Activated CD8-positive, alpha-beta memory T cell treated with anti-CD3 and anti-CD28 coated beads, Interleukin-2, amount 10 ng/mL, durations not matched to agents 7 days and 5 days (primary cell): Measurements from ENCODE around the gene SLCO3A1. TPM values are rescaled to one million over a fixed set of nuclear protein-coding genes. Genes with fewer than 3 reads are reported as not detected.

Experiments
- ATAC-seq: fragments of 150-1000 bp; cut with Tn5 transposase; one replicate; pipeline ENCODE4 v1.10.0; 2021; ENCODE audit warnings: moderate library complexity
- CTCF ChIA-PET: fragments of 350-600 bp; sonication (Branson Sonifier 250); formaldehyde crosslinking; loops from one replicate; lab custom pipeline; 2021; ENCODE audit warnings: antibody characterized with exemption; lab: Charles Lee
- DNase-seq: peaks from one replicate; pipeline ENCODE4 v3.0.0-alpha.2; 2020
- H3K27ac Mint-ChIP-seq: one replicate; pipeline ENCODE4 v1.8.0; 2021; ENCODE audit warnings: mild to moderate bottlenecking, mixed read lengths
- H3K27me3 Mint-ChIP-seq: one replicate; pipeline ENCODE4 v1.8.0; 2021; ENCODE audit warnings: mixed read lengths
- H3K36me3 Mint-ChIP-seq: one replicate; pipeline ENCODE4 v1.8.0; 2021; ENCODE audit warnings: mild to moderate bottlenecking, mixed read lengths
- H3K4me1 Mint-ChIP-seq: one replicate; pipeline ENCODE4 v1.8.0; 2021; ENCODE audit warnings: mixed read lengths
- H3K4me3 Mint-ChIP-seq: one replicate; pipeline ENCODE4 v1.8.0; 2021; ENCODE audit warnings: mild to moderate bottlenecking, moderate library complexity, mixed read lengths
- H3K9me3 Mint-ChIP-seq: one replicate; pipeline ENCODE4 v1.8.0; 2022; ENCODE audit warnings: low read depth, mixed read lengths
- total RNA-seq, 2 experiments: library from RNA; stranded (reverse); gene quantifications; one replicate each; pipeline ENCODE4 v1.2.3, GENCODE V29; 2021

SLCO3A1 gene
- total RNA-seq, 2 experiments from 2014 or later = 20.8 to 32.0 TPM

GRCh38 chr15:91849749-91850161 is 3.8 kb upstream of the SLCO3A1 start:
- Mint-ChIP-seq H3K27ac (no peak overlapping the region), H3K27me3 (peaks cover 9% of the 10 kb centered on the region), H3K36me3 (no peaks in the 10 kb centered on the region), H3K4me1 (peaks cover 28% of the 10 kb centered on the region), H3K4me3 (no peak overlapping the region), H3K9me3 (no peaks in the 10 kb centered on the region)
- DNase-seq (no peak), ATAC-seq (no peak)
- CTCF ChIA-PET = interaction anchor here (0.6 to 3.3 kb wide), 10 partner anchors 14 to 710 kb away, joined by 3 to 21 read pairs (median 4); no protein-coding TSS in a partner anchor

- Mint-ChIP-seq H3K36me3 (no peaks in the 10 kb centered on the region), H3K27ac (peak overlapping the region; percentile 81), H3K4me1 (peaks cover 58% of the 10 kb centered on the region), H3K4me3 (peak overlapping the region; percentile 77), H3K27me3 (peaks cover 3% of the 10 kb centered on the region), H3K9me3 (no peaks in the 10 kb centered on the region)
- CTCF ChIA-PET = interaction anchor here (0.6 to 4.4 kb wide), 14 partner anchors 9 to 551 kb away, joined by 3 to 32 read pairs (median 3); no protein-coding TSS in a partner anchor
- ATAC-seq (peak; percentile 79), DNase-seq (peak; percentile 79)
These were observed 582 bp upstream of the SLCO3A1 start for GRCh38 chr15:91852741-91853510.

GRCh38 chr15:91853948-91854638 is 585 bp downstream of the SLCO3A1 start:
- Mint-ChIP-seq H3K9me3 (no peaks in the 10 kb centered on the region), H3K4me1 (peaks cover 70% of the 10 kb centered on the region), H3K36me3 (peaks cover 6% of the 10 kb centered on the region), H3K27ac (peak overlapping the region; percentile 71), H3K4me3 (peak overlapping the region; percentile 77), H3K27me3 (peaks cover 3% of the 10 kb centered on the region)
- CTCF ChIA-PET = interaction anchor here (0.8 to 4.4 kb wide), 12 partner anchors 10 to 542 kb away, joined by 3 to 32 read pairs (median 4); no protein-coding TSS in a partner anchor
- peak; percentile 24 for ATAC-seq
- DNase-seq = peak; percentile 62

GRCh38 chr15:91854639-91854990 is 1.1 kb downstream of the SLCO3A1 start:
- H3K9me3 Mint-ChIP-seq = no peaks in the 10 kb centered on the region
- peak overlapping the region; percentile 71 for H3K27ac Mint-ChIP-seq
- CTCF ChIA-PET = interaction anchor here (0.9 to 4.4 kb wide), 11 partner anchors 9 to 224 kb away, joined by 3 to 32 read pairs (median 4); no protein-coding TSS in a partner anchor
- no peaks in the 10 kb centered on the region for H3K27me3 Mint-ChIP-seq
- ATAC-seq (no peak), DNase-seq (no peak)
- H3K36me3 Mint-ChIP-seq = peaks cover 10% of the 10 kb centered on the region
- peaks cover 70% of the 10 kb centered on the region for H3K4me1 Mint-ChIP-seq
- peak overlapping the region; percentile 77 for H3K4me3 Mint-ChIP-seq

GRCh38 chr15:91855241-91855640 is 1.7 kb downstream of the SLCO3A1 start:
- H3K9me3 Mint-ChIP-seq = no peaks in the 10 kb centered on the region
- H3K36me3 Mint-ChIP-seq = peaks cover 10% of the 10 kb centered on the region
- CTCF ChIA-PET = interaction anchor here (0.8 to 4.4 kb wide), 6 partner anchors 8 to 223 kb away, joined by 3 to 32 read pairs (median 9); no protein-coding TSS in a partner anchor
- peak overlapping the region; percentile 77 for H3K4me3 Mint-ChIP-seq
- peaks cover 68% of the 10 kb centered on the region for H3K4me1 Mint-ChIP-seq
- no peak for ATAC-seq
- DNase-seq = no peak
- H3K27me3 Mint-ChIP-seq = no peaks in the 10 kb centered on the region
- H3K27ac Mint-ChIP-seq = peak overlapping the region; percentile 23

- peak overlapping the region; percentile 30 for H3K4me3 Mint-ChIP-seq
- ATAC-seq = no peak
These were observed 2.4 kb downstream of the SLCO3A1 start for GRCh38 chr15:91855684-91856489.

GRCh38 chr15:91857224-91857585 is 3.7 kb downstream of the SLCO3A1 start:
- CTCF ChIA-PET = no interaction called here
- Mint-ChIP-seq H3K36me3 (peaks cover 10% of the 10 kb centered on the region), H3K27me3 (no peaks in the 10 kb centered on the region), H3K4me1 (peaks cover 70% of the 10 kb centered on the region), H3K9me3 (no peaks in the 10 kb centered on the region), H3K27ac (peak overlapping the region; percentile 83), H3K4me3 (peak overlapping the region; percentile 34)
- ATAC-seq (no peak), DNase-seq (no peak)

More at GRCh38 chr15:91855684-91856489, 2.4 kb downstream of the SLCO3A1 start:
- H3K36me3 Mint-ChIP-seq = peaks cover 10% of the 10 kb centered on the region
- H3K4me1 Mint-ChIP-seq = peaks cover 73% of the 10 kb centered on the region
- H3K9me3 Mint-ChIP-seq = no peaks in the 10 kb centered on the region
- no peaks in the 10 kb centered on the region for H3K27me3 Mint-ChIP-seq
- CTCF ChIA-PET = interaction anchor here (0.8 to 4.4 kb wide), 3 partner anchors 9 to 223 kb away, joined by 3 to 32 read pairs (median 3); no protein-coding TSS in a partner anchor
- peak overlapping the region; percentile 34 for H3K27ac Mint-ChIP-seq
- DNase-seq = no peak

GRCh38 chr15:91857772-91858171 is 4.3 kb downstream of the SLCO3A1 start:
- CTCF ChIA-PET = no interaction called here
- Mint-ChIP-seq H3K4me1 (peaks cover 71% of the 10 kb centered on the region), H3K4me3 (peak overlapping the region; percentile 34), H3K9me3 (no peaks in the 10 kb centered on the region), H3K27me3 (no peaks in the 10 kb centered on the region), H3K36me3 (peaks cover 10% of the 10 kb centered on the region), H3K27ac (peak overlapping the region; percentile 83)
- DNase-seq (peak; percentile 74), ATAC-seq (peak; percentile 31)

GRCh38 chr15:91860498-91860897 is 7.0 kb downstream of the SLCO3A1 start:
- no peak for DNase-seq
- Mint-ChIP-seq H3K27me3 (no peaks in the 10 kb centered on the region), H3K36me3 (peaks cover 10% of the 10 kb centered on the region), H3K27ac (no peak overlapping the region), H3K4me3 (no peak overlapping the region), H3K9me3 (no peaks in the 10 kb centered on the region), H3K4me1 (peaks cover 81% of the 10 kb centered on the region)
- no peak for ATAC-seq
- CTCF ChIA-PET = interaction anchor here (1.8 kb wide), 1 partner anchor 10 kb away, joined by 4 read pairs; no protein-coding TSS in a partner anchor

- H3K4me3 Mint-ChIP-seq = no peak overlapping the region
- no peaks in the 10 kb centered on the region for H3K9me3 Mint-ChIP-seq
- ATAC-seq = no peak
- CTCF ChIA-PET = interaction anchor here (1.8 kb wide), 1 partner anchor 10 kb away, joined by 4 read pairs; no protein-coding TSS in a partner anchor
- no peak for DNase-seq
- H3K36me3 Mint-ChIP-seq = peaks cover 10% of the 10 kb centered on the region
- H3K27me3 Mint-ChIP-seq = no peaks in the 10 kb centered on the region
- H3K27ac Mint-ChIP-seq = no peak overlapping the region
- peaks cover 82% of the 10 kb centered on the region for H3K4me1 Mint-ChIP-seq
These were observed 7.7 kb downstream of the SLCO3A1 start for GRCh38 chr15:91861223-91861622.

- CTCF ChIA-PET = interaction anchor here (0.8 to 1.9 kb wide), 4 partner anchors 9 to 559 kb away, joined by 3 to 11 read pairs (median 4); partner anchors contain the start of gene SLCO3A1
- Mint-ChIP-seq H3K9me3 (no peaks in the 10 kb centered on the region), H3K27me3 (no peaks in the 10 kb centered on the region), H3K27ac (no peak overlapping the region), H3K4me1 (peaks cover 77% of the 10 kb centered on the region), H3K4me3 (no peak overlapping the region), H3K36me3 (peaks cover 14% of the 10 kb centered on the region)
- DNase-seq (no peak), ATAC-seq (no peak)
These were observed 9.5 kb downstream of the SLCO3A1 start for GRCh38 chr15:91862891-91863504.

GRCh38 chr15:91863621-91864255 is 10.2 kb downstream of the SLCO3A1 start:
- ATAC-seq (no peak), DNase-seq (no peak)
- Mint-ChIP-seq H3K27ac (no peak overlapping the region), H3K4me3 (no peak overlapping the region), H3K9me3 (no peaks in the 10 kb centered on the region), H3K27me3 (no peaks in the 10 kb centered on the region), H3K4me1 (peaks cover 74% of the 10 kb centered on the region), H3K36me3 (peaks cover 11% of the 10 kb centered on the region)
- CTCF ChIA-PET = interaction anchor here (1.1 to 1.9 kb wide), 3 partner anchors 10 to 14 kb away, joined by 4 to 11 read pairs (median 4); partner anchors contain the start of gene SLCO3A1
